Activated CD4-positive, alpha-beta memory T cell treated with anti-CD3 and anti-CD28 coated beads for 36 hours (primary cell): ENCODE measurements around the gene ADARB1. TPM values are rescaled to one million over a fixed set of nuclear protein-coding genes. Genes with fewer than 3 reads are reported as not detected.

ENCODE experiments used
- CTCF ChIA-PET: fragments of 350-600 bp; sonication (Branson Sonifier 250); formaldehyde crosslinking; loops from one replicate; lab custom pipeline; 2021; ENCODE audit warnings: antibody characterized with exemption, inconsistent platforms; lab: Charles Lee
- POLR2A ChIA-PET: fragments of 350-600 bp; sonication (Branson Sonifier 250); formaldehyde crosslinking; loops from one replicate; lab custom pipeline; 2021; ENCODE audit warnings: antibody characterized with exemption; lab: Charles Lee
- DNase-seq: peaks from one replicate; pipeline ENCODE4 v3.0.0-alpha.2; 2020
- H3K27ac Mint-ChIP-seq: one replicate; pipeline ENCODE4 v1.8.0; 2021; ENCODE audit warnings: mixed read lengths
- H3K27me3 Mint-ChIP-seq: one replicate; pipeline ENCODE4 v1.8.0; 2021; ENCODE audit warnings: mixed read lengths
- H3K36me3 Mint-ChIP-seq: one replicate; pipeline ENCODE4 v1.8.0; 2021; ENCODE audit warnings: mixed read lengths
- H3K4me1 Mint-ChIP-seq: one replicate; pipeline ENCODE4 v1.8.0; 2021; ENCODE audit warnings: low read depth, mixed read lengths
- H3K4me3 Mint-ChIP-seq: one replicate; pipeline ENCODE4 v1.8.0; 2021; ENCODE audit warnings: mild to moderate bottlenecking, mixed read lengths
- H3K9me3 Mint-ChIP-seq: one replicate; pipeline ENCODE4 v1.8.0; 2021; ENCODE audit warnings: mixed read lengths
- intact Hi-C: fragments of 100-400 bp; cut with micrococcal nuclease; formaldehyde crosslinking; loops from one replicate; pipeline ENCODE4 v1.15.1; 2023
- total RNA-seq, 2 experiments: library from RNA; stranded (reverse); gene quantifications; one replicate each; pipeline ENCODE4 v1.2.3, GENCODE V29; 2021

The ADARB1 gene
- total RNA-seq, 2 experiments from 2014 or later = 37.6 to 40.6 TPM

GRCh38 chr21:45064091-45064490, 10.3 kb upstream of the ADARB1 start:
- intact Hi-C loops = no loop called here
- H3K4me1 Mint-ChIP-seq = no peaks in the 10 kb centered on the region
- H3K27ac Mint-ChIP-seq = no peak overlapping the region
- H3K36me3 Mint-ChIP-seq = no peaks in the 10 kb centered on the region
- no peak for DNase-seq
- no peaks in the 10 kb centered on the region for H3K9me3 Mint-ChIP-seq
- H3K27me3 Mint-ChIP-seq = no peaks in the 10 kb centered on the region
- H3K4me3 Mint-ChIP-seq = no peak overlapping the region
- ChIA-PET CTCF (interaction anchor here (1.4 to 1.6 kb wide), 4 partner anchors 64 to 114 kb away, joined by 3 to 7 read pairs (median 4); no protein-coding TSS in a partner anchor), POLR2A (no interaction called here)

GRCh38 chr21:45064618-45065399, 9.6 kb upstream of the ADARB1 start:
- ChIA-PET CTCF (interaction anchor here (1.4 to 1.6 kb wide), 4 partner anchors 63 to 115 kb away, joined by 3 to 7 read pairs (median 4); no protein-coding TSS in a partner anchor), POLR2A (no interaction called here)
- no peaks in the 10 kb centered on the region for H3K36me3 Mint-ChIP-seq
- no peaks in the 10 kb centered on the region for H3K27me3 Mint-ChIP-seq
- DNase-seq = no peak
- H3K4me1 Mint-ChIP-seq = no peaks in the 10 kb centered on the region
- no peak overlapping the region for H3K4me3 Mint-ChIP-seq
- no peak overlapping the region for H3K27ac Mint-ChIP-seq
- no peaks in the 10 kb centered on the region for H3K9me3 Mint-ChIP-seq
- intact Hi-C loops = no loop called here

GRCh38 chr21:45067462-45068285, 6.7 kb upstream of the ADARB1 start:
- Mint-ChIP-seq H3K36me3 (no peaks in the 10 kb centered on the region), H3K27me3 (no peaks in the 10 kb centered on the region), H3K4me3 (no peak overlapping the region), H3K4me1 (no peaks in the 10 kb centered on the region), H3K9me3 (no peaks in the 10 kb centered on the region), H3K27ac (no peak overlapping the region)
- no peak for DNase-seq
- intact Hi-C loops = no loop called here
- POLR2A ChIA-PET = no interaction called here
- CTCF ChIA-PET = interaction anchor here (1.2 kb wide), 1 partner anchor 71 kb away, joined by 4 read pairs; no protein-coding TSS in a partner anchor

DNA sequence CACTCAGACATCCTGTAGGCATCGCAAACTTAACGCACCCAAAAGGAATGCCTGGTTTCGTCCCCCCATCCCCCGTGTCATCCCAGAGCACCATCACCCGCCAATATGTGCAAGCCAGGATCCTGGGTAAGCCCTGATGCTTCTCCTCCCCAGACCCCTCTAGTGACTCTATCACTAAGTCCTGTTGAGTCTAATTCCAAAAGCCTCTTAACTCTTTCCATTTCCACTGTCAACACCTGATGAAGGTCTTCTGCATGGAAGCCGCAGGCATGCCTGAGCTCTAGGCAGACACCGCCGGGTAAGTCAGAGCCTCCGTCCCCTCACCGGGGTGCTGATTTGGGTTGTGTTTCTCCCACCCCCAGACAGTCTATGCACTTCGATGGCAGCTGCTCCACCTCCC, 5.3 kb upstream of the ADARB1 start:
- Mint-ChIP-seq H3K9me3 (no peaks in the 10 kb centered on the region), H3K27me3 (no peaks in the 10 kb centered on the region), H3K4me1 (peaks cover 4% of the 10 kb centered on the region), H3K36me3 (no peaks in the 10 kb centered on the region), H3K4me3 (no peak overlapping the region), H3K27ac (no peak overlapping the region)
- POLR2A ChIA-PET = no interaction called here
- intact Hi-C loops = no loop called here
- DNase-seq = no peak
- CTCF ChIA-PET = interaction anchor here (1.0 to 1.2 kb wide), 2 partner anchors 60 to 67 kb away, joined by 4 to 6 read pairs; no protein-coding TSS in a partner anchor

- DNase-seq = no peak
- ChIA-PET CTCF (interaction anchor here (1.2 kb wide), 1 partner anchor 59 kb away, joined by 6 read pairs; no protein-coding TSS in a partner anchor), POLR2A (no interaction called here)
- Mint-ChIP-seq H3K27me3 (no peaks in the 10 kb centered on the region), H3K9me3 (no peaks in the 10 kb centered on the region), H3K4me3 (no peak overlapping the region), H3K36me3 (no peaks in the 10 kb centered on the region), H3K27ac (no peak overlapping the region), H3K4me1 (peaks cover 4% of the 10 kb centered on the region)
- intact Hi-C loops = no loop called here
Observed at GRCh38 chr21:45069711-45070110, 4.7 kb upstream of the ADARB1 start.

DNA sequence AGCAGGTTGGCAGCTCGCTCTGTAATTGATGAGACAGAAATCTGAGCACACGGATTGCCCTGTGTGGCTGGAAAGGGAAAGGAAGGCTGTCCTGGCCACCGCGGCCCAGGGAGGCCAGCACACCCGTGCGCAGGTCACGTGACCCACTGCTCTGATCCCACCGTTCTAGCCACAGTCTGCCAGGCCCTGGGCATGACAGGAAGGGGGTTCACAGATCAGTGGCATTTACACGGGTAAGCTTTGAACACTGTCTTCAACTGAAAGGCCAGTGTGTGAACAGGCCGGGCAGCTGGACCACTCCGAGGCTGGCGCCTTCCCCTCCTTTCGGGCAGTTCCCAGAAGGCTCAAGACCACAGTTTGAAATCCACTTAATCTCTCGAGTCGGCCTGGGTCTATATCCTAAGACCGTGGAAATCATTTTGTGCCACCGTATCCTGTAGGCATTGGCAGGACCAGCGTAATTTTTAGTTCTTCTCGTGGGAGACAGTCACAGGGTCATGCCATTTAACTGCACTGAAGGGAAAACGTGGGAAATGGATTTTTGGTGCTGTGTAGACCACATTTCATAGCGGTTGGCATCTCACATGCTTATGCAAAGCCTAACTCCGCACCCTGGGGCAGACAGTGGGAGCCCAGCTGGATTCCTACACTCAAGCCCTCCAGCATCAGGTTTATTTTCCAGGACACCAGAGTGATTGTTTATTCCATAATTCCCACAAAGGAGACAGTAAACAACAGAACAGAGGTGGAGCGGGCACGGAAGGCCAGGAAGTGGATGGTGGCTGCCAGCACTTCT, 3.1 kb upstream of the ADARB1 start:
- no peak for DNase-seq
- no peak overlapping the region for H3K4me3 Mint-ChIP-seq
- no peaks in the 10 kb centered on the region for H3K27me3 Mint-ChIP-seq
- no peak overlapping the region for H3K27ac Mint-ChIP-seq
- H3K9me3 Mint-ChIP-seq = no peaks in the 10 kb centered on the region
- H3K4me1 Mint-ChIP-seq = peaks cover 13% of the 10 kb centered on the region
- no peaks in the 10 kb centered on the region for H3K36me3 Mint-ChIP-seq
- ChIA-PET POLR2A (no interaction called here), CTCF (interaction anchor here (1.0 kb wide), 1 partner anchor 31 kb away, joined by 3 read pairs; no protein-coding TSS in a partner anchor)
- intact Hi-C loops = no loop called here

GRCh38 chr21:45071874-45072737, 2.3 kb upstream of the ADARB1 start:
- no peak overlapping the region for H3K4me3 Mint-ChIP-seq
- H3K27ac Mint-ChIP-seq = no peak overlapping the region
- peaks cover 21% of the 10 kb centered on the region for H3K4me1 Mint-ChIP-seq
- intact Hi-C loops = no loop called here
- no peaks in the 10 kb centered on the region for H3K9me3 Mint-ChIP-seq
- ChIA-PET CTCF (interaction anchor here (1.1 kb wide), 1 partner anchor 56 kb away, joined by 4 read pairs; no protein-coding TSS in a partner anchor), POLR2A (no interaction called here)
- no peaks in the 10 kb centered on the region for H3K36me3 Mint-ChIP-seq
- H3K27me3 Mint-ChIP-seq = no peaks in the 10 kb centered on the region
- DNase-seq = no peak

- H3K27ac Mint-ChIP-seq = no peak overlapping the region
- ChIA-PET CTCF (interaction anchor here (1.1 kb wide), 1 partner anchor 56 kb away, joined by 4 read pairs; no protein-coding TSS in a partner anchor), POLR2A (interaction anchor here (1.4 kb wide), 1 partner anchor 12 kb away, joined by 3 read pairs; no protein-coding TSS in a partner anchor)
- no peaks in the 10 kb centered on the region for H3K27me3 Mint-ChIP-seq
- intact Hi-C loops = no loop called here
- peaks cover 28% of the 10 kb centered on the region for H3K4me1 Mint-ChIP-seq
- no peaks in the 10 kb centered on the region for H3K36me3 Mint-ChIP-seq
- no peaks in the 10 kb centered on the region for H3K9me3 Mint-ChIP-seq
- peak overlapping the region; percentile 84 for H3K4me3 Mint-ChIP-seq
- no peak for DNase-seq
Observed at GRCh38 chr21:45072738-45073300, 1.6 kb upstream of the ADARB1 start.

GRCh38 chr21:45073301-45074047, 906 bp upstream of the ADARB1 start:
- intact Hi-C loops = no loop called here
- Mint-ChIP-seq H3K36me3 (no peaks in the 10 kb centered on the region), H3K27ac (peak overlapping the region; percentile 75), H3K9me3 (no peaks in the 10 kb centered on the region), H3K4me1 (peaks cover 35% of the 10 kb centered on the region), H3K27me3 (no peaks in the 10 kb centered on the region), H3K4me3 (peak overlapping the region; percentile 84)
- POLR2A ChIA-PET = interaction anchor here (0.8 to 1.4 kb wide), 2 partner anchors 12 to 65 kb away, joined by 3 read pairs; no protein-coding TSS in a partner anchor
- DNase-seq = no peak
- CTCF ChIA-PET = interaction anchor here (0.5 to 1.6 kb wide), 4 partner anchors 55 to 592 kb away, joined by 3 to 10 read pairs (median 6); no protein-coding TSS in a partner anchor
